H7 (cell line): ENCODE results near the gene SAMD1. TPM values are rescaled to one million over a fixed set of nuclear protein-coding genes. Genes with fewer than 3 reads are reported as not detected.

ENCODE experiments used
- DNase-seq: peaks from one replicate; pipeline ENCODE4 v3.0.0; 2012
- H3K27me3 ChIP-seq: 2 replicates; pipeline ENCODE4 v1.6.0; 2011; ENCODE audit warnings: mild to moderate bottlenecking, low read length; ENCODE audit not compliant: control insufficient read depth, insufficient read depth
- H3K36me3 ChIP-seq: replicated peaks from 2 replicates; pipeline ENCODE4 v1.5.1; 2011; ENCODE audit warnings: low read length; ENCODE audit not compliant: control insufficient read depth, insufficient read depth
- H3K4me3 ChIP-seq: 2 replicates; pipeline ENCODE4 v1.5.1; 2011; ENCODE audit warnings: low read depth, mild to moderate bottlenecking, control low read depth, low read length, moderate library complexity; ENCODE audit not compliant: insufficient read depth
- total RNA-seq: library from RNA; depleted of rRNA; stranded (reverse); fragments of >200 nt; shearing (Covaris generic); gene quantifications from 2 replicates; pipeline ENCODE4 v1.2.3, GENCODE V29; 2014

The SAMD1 gene
- total RNA-seq, 1 experiment from 2014 or later = 128 TPM

DNA sequence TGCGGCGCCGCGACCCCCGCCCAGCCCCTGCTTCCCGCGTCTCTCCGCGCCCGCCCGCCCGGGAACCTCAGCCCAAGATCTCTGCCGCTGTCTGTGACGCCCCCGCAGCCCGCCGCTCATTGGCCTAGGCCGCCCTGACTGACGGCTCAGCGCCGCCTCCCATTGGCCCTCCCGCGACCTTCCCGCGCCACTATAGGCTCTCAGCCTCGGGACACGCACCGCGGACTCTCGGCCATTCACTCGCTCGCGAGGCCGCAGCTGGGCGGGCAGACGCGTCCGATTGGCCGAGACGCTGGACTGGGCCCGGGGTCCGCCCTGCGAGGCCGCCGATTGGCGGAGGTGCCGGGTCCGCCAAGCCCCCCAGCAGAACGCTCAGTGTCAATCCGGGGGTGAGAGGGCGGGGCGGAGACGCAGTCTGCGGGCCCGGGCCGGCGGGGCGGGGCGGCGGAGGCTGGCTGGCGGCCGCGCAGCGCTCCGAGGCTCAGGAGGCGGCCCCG, 27.2 kb upstream of the SAMD1 start, which contains the start of gene PRKACA:
TSS of gene PRKACA (minus strand) at position 95 of the 497 bp plus-strand sequence. CDS start 215 bp downstream, outside the sequence.
- DNase-seq = peak; percentile 100
- peak within 1 kb of the TSS; percentile 72 for H3K4me3 ChIP-seq
- H3K27me3 ChIP-seq = no peaks in the 10 kb centered on the region
- peaks cover 4% of the 10 kb centered on the region for H3K36me3 ChIP-seq

DNA sequence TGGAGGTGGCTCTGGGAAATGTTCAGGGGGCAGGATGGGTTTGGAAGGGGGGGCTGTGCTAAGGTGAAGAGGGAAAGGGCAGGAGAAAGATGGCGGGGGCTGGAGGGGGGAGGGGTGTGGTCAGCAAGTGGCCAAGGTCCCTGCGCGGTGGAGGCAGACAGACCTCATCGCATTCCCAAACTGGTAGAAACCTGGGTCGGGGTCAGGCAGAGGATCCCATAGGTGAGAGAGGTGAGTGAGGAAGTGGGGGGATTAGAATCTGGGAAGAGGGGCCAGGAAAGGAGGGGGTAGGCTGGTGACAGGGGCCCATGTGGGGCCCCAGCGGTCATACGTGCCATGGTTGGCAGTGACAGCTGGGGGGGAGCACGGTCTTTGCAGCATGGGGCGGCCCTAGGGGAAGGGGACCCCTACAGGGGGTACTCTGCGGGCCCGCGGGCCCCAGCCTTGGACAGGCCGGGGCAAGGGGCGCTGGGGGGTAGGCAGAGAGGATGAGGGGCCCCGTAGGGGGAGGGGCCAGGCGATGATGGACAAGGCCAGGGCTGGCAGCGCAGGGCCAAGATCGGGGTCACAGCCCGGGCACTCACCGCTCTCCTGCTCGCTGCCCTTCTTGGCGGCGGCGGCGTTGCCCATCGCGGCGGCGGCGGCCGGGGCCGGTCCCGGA, 26.5 kb upstream of the SAMD1 start:
- DNase-seq = peak; percentile 84

DNA sequence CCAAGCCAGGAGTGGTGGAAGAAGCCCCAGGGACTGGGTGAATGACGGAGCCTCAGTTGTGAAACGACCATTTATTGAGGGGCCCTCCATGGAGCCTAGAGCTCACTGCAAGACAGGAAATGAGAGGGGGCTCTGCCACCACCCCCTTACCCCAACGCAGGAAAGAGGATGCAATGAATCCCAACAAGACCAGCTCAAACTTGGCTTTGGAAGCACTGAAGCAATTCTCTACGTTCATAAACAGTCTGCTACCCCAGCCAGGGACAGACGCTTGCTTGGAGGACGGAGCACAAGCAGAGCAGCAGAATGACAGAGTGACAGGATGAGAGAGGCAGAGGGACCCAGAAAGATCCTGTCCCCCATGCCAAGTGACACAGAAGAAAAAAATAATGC, 26.0 kb upstream of the SAMD1 start:
- Histone ChIP-seq H3K36me3 (peaks cover 4% of the 10 kb centered on the region), H3K27me3 (no peaks in the 10 kb centered on the region), H3K4me3 (peak overlapping the region; percentile 72)
- peak; percentile 31 for DNase-seq

More for the DNA sequence above, 26.5 kb upstream of the SAMD1 start:
- peaks cover 4% of the 10 kb centered on the region for H3K36me3 ChIP-seq
- peak overlapping the region; percentile 72 for H3K4me3 ChIP-seq
- no peaks in the 10 kb centered on the region for H3K27me3 ChIP-seq

DNA sequence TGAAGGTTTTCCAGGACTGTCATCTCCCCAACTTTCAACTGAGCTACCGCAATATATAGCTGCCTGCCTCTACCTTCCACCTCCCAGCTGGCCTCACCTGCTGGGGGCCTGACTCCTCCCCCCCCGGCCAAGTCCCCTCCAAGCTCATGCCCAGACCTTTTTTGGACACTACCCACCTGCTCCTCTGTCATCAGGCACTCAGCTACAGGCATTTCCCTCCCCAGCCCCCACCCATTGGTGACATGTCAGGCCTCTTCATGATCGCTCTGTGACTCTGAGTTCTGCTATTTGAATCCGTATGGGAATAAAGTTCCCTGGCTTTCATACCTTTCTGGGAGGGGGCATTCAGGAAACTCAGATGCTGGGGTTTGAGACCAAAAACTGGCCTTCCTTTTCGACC, 25.2 kb upstream of the SAMD1 start:
- Histone ChIP-seq H3K36me3 (peaks cover 2% of the 10 kb centered on the region), H3K27me3 (no peaks in the 10 kb centered on the region), H3K4me3 (no peak overlapping the region)
- DNase-seq = no peak

DNA sequence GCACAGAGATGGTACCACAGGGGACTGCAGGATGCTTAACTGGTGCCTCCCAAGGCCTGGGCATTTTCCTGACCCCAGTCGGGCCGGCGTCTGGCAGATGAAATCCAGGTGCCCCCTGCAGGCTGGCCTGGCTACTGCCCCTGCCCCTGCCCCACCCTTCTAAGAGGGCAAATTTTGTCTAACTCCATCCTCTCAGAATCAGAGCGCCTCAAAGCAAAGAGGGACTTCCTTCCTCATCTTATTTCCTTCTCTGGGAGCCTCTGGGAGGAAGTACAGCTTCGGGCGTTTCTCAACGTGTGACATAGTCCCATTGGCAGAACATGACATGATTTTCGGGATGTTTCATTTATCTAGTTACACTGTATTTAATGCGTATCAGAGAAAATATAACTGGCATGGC, 24.3 kb upstream of the SAMD1 start:
- Histone ChIP-seq H3K36me3 (no peaks in the 10 kb centered on the region; the same call in 1 of the 2 replicates), H3K27me3 (no peaks in the 10 kb centered on the region), H3K4me3 (no peak overlapping the region)
- DNase-seq = peak; percentile 89

GRCh38 chr19:14114439-14114838, 23.9 kb upstream of the SAMD1 start:
- no peaks in the 10 kb centered on the region for H3K36me3 ChIP-seq
- H3K27me3 ChIP-seq = no peaks in the 10 kb centered on the region
- DNase-seq = no peak
- no peak overlapping the region for H3K4me3 ChIP-seq

GRCh38 chr19:14113762-14114414, 23.3 kb upstream of the SAMD1 start:
- H3K36me3 ChIP-seq = no peaks in the 10 kb centered on the region
- peak; percentile 68 for DNase-seq
- H3K4me3 ChIP-seq = no peak overlapping the region
- no peaks in the 10 kb centered on the region for H3K27me3 ChIP-seq

GRCh38 chr19:14112809-14113385, 22.3 kb upstream of the SAMD1 start:
- no peaks in the 10 kb centered on the region for H3K27me3 ChIP-seq

GRCh38 chr19:14112051-14112808, 21.7 kb upstream of the SAMD1 start:
- DNase-seq = peak; percentile 73
- Histone ChIP-seq H3K4me3 (no peak overlapping the region), H3K27me3 (no peaks in the 10 kb centered on the region), H3K36me3 (no peaks in the 10 kb centered on the region)

More at GRCh38 chr19:14112809-14113385, 22.3 kb upstream of the SAMD1 start:
- Histone ChIP-seq H3K4me3 (no peak overlapping the region), H3K36me3 (no peaks in the 10 kb centered on the region)
- peak; percentile 77 for DNase-seq

DNA sequence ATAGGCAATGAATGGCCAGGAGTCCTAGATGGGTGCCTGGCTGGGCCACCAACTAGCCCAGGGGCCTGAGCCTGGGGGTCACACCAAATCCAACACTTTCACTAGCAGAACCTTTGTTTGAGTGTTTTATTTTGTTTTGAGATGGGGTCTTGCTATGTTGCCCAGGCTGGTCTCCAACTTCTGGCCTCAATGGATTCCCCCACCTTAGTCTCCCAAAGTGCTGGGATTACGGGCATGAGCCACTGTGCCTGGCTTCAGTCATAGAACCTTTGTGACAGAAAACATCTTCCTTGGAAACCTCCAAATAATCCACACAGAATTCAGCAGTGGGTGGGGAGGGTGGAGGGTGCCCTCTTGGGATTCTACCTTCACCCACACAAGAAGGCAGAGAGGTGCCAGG, 20.9 kb upstream of the SAMD1 start:
- no peak overlapping the region for H3K4me3 ChIP-seq
- DNase-seq = no peak
- no peaks in the 10 kb centered on the region for H3K36me3 ChIP-seq
- no peaks in the 10 kb centered on the region for H3K27me3 ChIP-seq

DNA sequence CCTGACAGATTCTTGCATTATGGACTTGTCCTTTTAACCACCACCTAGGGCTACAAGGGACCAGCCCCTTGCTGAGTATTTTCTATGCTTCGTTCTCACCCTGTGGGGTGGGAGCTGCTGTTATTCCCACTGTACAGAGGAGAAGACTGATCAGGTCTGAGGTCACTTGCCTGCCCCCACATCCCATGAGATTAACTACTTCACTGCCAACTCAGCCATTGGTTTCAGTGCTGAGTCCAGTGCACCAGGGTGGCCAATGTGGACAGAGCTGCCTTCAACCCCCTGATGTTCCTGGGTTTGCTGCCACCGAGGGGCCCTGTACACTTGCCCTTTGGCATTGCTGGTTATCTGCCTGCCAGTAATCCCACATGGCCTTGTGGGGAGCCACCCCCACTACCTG, 20.1 kb upstream of the SAMD1 start:
- Histone ChIP-seq H3K36me3 (no peaks in the 10 kb centered on the region), H3K4me3 (no peak overlapping the region), H3K27me3 (no peaks in the 10 kb centered on the region)
- DNase-seq = peak; percentile 37

DNA sequence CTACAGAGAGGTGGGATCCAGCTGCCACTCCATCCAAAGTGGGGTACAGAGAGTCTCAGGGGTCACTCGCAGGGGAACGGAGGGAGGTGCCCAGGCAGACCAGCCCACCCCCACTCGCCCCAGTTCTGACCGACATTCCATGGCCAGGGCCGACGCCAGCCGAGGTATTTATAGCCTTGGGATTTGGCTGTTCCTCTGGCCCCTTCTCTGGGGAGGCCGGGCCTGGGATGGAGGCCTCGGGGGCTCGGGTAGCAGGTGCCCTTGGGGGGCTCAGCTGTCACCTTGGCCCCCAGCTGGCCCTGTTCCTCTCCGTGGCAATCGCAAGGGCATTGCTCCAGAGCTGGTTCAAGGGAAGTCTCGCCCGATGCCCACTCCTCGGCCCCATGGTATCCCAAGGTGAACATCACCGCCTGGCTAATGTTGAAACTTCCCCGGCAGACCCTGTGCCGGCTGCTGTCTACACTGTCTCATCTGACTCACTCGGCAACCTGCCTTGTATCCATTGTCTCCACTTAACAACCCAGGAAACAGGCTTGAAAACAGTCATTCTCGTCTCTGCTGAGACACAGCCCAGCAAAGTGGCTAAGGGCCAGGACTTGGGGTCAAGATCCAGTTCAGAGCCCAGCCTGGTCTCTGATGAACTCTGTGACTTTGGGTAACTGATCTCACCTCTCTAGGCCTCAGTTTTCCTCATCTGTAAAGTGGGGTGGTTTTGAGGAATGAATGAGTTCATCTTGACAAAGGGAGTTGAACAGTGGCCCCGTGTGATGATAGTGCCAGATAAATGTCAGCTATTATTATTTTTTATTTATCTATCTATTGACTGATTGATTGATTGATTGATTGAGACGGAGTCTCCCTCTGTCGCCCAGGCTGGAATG, 17.3 kb upstream of the SAMD1 start:
- DNase-seq = peak; percentile 50
- Histone ChIP-seq H3K4me3 (no peak overlapping the region), H3K36me3 (no peaks in the 10 kb centered on the region; the same call in 1 of the 2 replicates), H3K27me3 (no peaks in the 10 kb centered on the region)

- DNase-seq = peak; percentile 75
- Histone ChIP-seq H3K27me3 (no peaks in the 10 kb centered on the region), H3K4me3 (no peak overlapping the region), H3K36me3 (no peaks in the 10 kb centered on the region; the same call in 1 of the 2 replicates)
Observed at GRCh38 chr19:14106840-14107239, 16.3 kb upstream of the SAMD1 start.
